Activated CD8-positive, alpha-beta memory T cell treated with anti-CD3 and anti-CD28 coated beads for 36 hours (primary cell): Measurements from ENCODE around the gene UNC93A. TPM values are rescaled to one million over a fixed set of nuclear protein-coding genes. Genes with fewer than 3 reads are reported as not detected.
"Not testable (repeated sequence)": the region's sequence is repeated elsewhere in the genome, so short reads cannot be mapped to it uniquely, and the experiment has no call there.

Source experiments
- CTCF ChIA-PET: fragments of 350-600 bp; sonication (Branson Sonifier 250); formaldehyde crosslinking; loops from one replicate; lab custom pipeline; 2021; ENCODE audit warnings: antibody characterized with exemption; lab: Charles Lee
- POLR2A ChIA-PET: fragments of 350-600 bp; sonication (Branson Sonifier 250); formaldehyde crosslinking; loops from one replicate; lab custom pipeline; 2021; ENCODE audit warnings: antibody characterized with exemption; lab: Charles Lee
- total RNA-seq, 2 experiments: library from RNA; stranded (reverse); gene quantifications; one replicate each; pipeline ENCODE4 v1.2.3, GENCODE V29; 2021

UNC93A gene
- total RNA-seq, 2 experiments from 2014 or later: not detected

DNA sequence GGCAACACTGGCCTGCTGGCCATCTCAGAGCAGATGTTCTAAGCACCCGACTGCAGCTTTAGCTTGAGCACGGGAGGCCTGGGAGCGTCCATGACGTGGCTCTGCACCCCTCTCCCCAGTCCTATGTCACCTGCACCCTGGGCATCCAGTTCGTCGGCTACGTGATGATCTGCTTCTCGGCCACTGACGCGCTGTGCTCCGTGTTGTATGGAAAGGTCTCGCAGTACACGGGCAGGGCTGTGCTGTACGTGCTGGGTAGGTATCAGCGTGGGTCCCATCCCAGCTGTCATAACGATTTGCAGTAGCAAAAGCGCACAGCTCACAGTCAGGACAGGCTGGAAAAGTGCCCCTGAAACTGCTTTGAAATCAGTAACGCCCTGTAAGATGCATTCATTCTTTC, 14.7 kb downstream of the UNC93A start:
- CTCF ChIA-PET: no interaction called here
- POLR2A ChIA-PET: no interaction called here

DNA sequence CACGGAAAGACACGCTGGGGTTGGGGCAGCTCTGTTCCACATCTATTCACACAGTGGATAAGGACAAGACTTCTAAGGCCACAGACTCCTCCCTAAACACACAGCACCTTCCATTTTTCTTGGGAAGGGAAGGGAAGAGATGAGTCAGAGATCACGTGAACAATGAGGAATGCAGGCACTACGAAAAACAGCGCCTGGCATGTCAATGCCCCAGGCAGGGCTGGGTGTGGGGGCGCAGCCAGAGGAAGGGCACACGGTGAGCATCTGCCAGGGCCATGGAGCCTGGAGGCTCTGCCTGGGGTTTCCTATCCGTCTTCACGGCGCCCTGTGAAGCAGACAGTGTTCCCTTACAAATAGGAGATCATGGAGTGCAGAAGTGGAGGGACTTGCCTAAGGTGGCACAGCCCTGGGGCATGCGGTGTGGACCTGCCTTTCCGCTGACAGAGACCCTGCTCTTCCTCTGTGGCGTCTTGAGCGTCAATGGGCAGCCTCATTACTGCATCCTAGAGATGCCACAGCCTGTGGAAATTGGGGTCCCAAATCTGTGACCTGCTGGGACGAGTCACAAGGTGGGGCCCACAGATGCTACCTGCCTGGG, 15.4 kb downstream of the UNC93A start:
- POLR2A ChIA-PET: no interaction called here
- CTCF ChIA-PET: no interaction called here

DNA sequence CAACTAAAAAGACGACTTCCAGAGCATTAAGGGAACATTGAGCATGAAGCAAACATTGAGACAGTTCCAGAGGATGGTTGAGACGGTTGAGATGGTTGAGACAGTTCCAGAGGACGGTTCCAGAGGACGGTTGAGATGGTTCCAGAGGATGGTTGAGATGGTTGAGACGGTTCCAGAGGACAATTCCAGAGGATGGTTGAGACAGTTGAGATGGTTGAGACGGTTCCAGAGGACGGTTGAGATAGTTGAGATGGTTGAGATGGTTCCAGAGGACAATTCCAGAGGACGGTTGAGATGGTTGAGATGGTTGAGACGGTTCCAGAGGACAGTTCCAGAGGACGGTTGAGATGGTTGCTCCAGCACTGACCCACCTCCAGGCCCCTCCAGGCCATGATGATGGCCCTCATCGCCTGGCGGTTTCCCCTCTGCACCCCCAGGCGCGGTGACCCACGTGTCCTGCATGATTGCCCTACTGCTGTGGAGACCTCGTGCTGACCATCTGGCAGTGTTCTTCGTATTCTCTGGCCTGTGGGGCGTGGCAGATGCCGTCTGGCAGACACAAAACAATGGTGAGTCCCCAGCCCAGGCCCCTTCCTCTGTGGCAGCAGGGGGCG, 16.3 kb downstream of the UNC93A start:
- ChIA-PET CTCF (no interaction called here), POLR2A (no interaction called here)

DNA sequence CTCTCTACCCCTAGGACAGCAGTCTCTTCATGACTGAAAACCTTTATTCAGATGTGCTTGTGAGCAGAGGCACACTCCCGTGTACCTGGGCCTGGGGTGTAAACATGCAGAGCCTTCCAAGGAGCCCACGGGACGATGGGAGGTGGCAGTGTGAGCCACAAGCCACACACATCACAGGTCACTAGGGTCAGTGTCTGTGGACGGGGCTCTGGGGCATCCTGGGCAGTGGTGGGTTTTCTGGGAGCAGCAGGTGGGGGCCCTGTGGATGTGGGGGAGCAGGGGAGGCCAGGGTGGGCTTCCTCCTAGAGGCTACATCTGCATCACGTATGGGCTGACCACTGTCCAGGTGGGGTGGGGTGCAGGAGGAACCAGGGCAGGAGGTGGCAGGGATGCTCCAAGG, 17.1 kb downstream of the UNC93A start:
- CTCF ChIA-PET: no interaction called here
- POLR2A ChIA-PET: no interaction called here

DNA sequence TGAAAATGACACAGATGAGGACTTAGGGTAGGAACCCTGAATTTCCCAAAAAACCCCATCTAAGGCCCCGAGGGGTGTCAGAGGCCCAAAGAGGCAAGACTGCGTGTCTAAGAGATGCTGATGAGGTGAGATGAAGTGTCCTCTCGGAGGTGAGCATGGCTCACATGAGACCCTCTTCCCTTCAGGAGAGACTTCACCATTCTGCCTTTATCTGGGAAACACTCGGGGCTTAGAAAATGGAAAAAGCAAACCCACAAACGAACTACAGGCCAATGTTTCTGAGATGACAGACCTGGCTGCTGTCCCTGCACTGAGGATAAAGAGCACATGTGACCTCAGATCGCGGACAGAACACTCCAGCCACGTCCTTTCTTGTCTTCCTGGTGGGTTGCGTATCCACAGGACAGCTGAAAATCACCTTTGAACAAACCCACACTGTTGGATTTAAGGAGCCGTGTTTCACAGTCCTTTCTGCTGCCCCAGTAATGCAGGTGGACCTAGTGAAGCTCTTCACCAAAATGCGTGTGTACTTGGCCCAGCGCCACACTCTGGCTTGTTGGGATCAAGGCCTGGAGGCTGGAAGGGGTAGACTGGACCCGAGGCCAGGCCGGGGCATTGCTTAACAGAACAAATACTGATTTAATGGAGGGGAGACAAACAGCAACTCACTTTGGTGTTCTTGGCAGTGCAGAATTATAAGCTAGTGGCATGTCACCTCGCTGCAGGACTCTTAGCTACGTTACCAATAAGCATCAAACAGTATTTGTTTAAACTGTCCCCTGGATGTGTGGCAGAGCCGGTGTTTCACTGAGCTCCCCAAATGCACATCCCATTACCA, 18.5 kb downstream of the UNC93A start:
- POLR2A ChIA-PET, CTCF ChIA-PET: not testable (repeated sequence)

DNA sequence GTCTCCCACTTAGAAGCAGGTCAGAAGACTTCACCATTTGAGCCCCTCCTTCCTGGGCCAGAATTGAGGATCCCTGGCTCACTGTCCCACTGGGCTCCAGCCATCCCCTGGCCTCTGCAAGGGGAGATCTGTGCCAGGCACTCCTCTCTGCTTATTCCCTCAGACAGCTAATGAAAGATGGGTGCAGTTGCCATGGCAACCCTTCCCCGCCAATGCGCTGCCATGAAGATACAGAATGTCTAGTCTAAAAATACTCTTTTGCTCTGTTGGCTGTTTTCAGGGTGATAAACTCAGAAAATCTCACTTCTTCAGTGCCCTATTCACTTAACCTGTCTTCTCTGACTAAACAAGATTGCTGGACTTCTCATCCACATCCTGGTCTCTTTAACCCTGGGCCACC, 20.2 kb downstream of the UNC93A start:
- ChIA-PET CTCF (no interaction called here), POLR2A (no interaction called here)

DNA sequence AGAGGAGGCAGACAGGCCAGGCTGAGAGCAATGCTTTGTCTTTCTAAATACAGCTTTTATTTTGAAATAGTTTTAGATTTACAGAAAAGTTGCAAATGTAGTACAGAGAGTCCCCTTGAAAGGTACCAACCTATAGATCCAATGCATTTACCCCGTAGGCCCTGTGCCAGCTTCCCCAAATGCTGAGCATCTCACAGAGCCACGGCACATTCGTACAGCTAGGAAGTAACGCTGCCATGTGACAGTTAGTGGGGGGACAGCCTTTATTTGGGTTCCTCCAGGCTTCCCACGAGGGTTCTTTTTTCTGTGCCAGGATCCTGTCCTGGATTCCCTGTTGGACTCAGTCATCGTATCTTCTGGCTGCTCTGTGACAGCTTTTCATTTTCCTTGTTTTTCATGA, 20.6 kb downstream of the UNC93A start:
- POLR2A ChIA-PET, CTCF ChIA-PET: not testable (repeated sequence)

DNA sequence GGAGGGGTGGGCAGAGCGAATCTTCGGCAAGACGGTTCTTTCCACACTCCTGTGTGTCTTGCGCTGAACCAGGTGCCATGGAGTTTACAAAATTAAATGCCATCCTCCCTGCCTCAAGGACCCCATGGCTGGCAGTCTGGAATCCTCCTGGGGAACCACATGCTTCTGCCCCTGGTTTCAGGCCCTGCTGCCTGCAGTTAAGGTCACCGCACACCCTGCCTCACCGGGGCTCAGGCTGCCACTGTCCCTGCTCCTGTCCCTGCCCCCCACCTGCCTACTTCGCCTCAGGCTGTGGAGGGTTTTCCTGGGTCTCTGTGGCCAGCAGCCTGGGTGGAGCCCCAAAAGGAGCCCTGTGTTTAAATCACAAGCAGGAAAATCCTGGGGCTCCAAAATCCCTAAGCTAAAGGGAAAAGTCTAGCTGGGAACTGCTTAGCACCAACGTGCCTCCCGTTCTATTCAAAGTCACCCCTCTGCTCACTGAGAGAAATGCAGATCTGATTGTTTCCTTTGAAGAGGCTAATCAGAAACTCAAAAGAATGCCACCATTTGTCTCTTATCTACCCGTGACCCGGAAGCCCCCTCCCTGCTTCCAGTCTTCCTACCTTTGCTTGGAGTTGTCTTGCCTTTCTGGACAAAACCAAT, 23.2 kb downstream of the UNC93A start:
- ChIA-PET POLR2A (no interaction called here), CTCF (no interaction called here)

DNA sequence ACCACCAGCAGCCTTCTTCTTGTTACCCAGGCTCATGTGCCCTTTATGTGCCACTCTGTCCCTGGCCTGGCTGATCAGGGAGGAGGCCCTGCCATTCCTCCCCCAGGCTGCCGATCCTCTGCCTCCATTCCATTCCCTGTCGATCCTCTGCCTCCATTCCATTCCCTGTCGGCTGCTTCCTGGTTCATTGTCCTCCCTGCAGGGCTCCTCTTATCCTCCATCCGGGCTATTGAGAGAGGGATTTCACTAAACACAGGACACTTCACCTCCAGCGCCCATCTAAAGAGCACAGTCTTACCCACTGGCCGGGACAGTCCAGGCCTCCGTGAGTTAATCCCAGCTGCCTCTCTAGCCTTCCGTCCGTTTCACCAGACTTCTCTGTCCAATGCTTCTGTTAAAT, 26.1 kb downstream of the UNC93A start:
- CTCF ChIA-PET: no interaction called here
- POLR2A ChIA-PET: no interaction called here

DNA sequence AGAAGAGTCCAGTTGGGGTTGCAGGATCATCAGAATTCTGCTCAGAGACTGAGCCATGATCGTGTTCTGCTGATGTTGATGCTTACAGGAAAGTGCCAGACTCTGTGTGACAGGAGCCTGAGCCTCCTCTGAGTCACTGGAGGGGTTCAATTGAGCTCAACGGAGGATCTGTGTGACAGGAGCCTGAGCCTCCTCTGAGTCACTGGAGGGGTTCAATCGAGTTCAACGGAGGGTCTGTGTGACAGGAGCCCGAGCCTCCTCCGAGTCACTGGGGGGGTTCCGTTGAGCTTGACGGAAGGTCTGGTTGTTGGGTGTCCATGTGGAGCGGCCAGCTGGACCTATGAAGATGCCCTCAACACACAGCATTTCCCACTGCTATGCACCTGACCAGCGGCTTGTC, 27.2 kb downstream of the UNC93A start:
- POLR2A ChIA-PET, CTCF ChIA-PET: not testable (repeated sequence)

DNA sequence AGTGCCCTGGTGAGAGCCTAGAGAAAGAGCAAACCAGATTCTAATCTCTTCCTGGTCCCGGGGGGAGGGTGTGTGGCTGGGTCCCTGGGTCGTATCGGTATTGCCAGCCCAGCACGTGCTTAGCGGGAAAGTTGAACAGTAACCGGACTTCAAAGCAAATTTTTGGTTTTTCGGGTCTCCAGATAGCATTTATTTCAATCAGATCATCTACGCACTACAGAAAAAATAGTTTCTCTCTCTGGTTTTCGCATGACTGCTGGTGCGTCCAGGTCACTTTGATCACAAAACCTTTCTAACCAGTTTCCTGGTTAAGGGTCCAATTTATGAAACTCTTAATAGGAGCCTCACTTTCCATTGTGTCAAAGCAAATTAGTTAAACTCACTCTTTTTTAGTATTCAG, 27.7 kb downstream of the UNC93A start:
- CTCF ChIA-PET, POLR2A ChIA-PET: not testable (repeated sequence)

DNA sequence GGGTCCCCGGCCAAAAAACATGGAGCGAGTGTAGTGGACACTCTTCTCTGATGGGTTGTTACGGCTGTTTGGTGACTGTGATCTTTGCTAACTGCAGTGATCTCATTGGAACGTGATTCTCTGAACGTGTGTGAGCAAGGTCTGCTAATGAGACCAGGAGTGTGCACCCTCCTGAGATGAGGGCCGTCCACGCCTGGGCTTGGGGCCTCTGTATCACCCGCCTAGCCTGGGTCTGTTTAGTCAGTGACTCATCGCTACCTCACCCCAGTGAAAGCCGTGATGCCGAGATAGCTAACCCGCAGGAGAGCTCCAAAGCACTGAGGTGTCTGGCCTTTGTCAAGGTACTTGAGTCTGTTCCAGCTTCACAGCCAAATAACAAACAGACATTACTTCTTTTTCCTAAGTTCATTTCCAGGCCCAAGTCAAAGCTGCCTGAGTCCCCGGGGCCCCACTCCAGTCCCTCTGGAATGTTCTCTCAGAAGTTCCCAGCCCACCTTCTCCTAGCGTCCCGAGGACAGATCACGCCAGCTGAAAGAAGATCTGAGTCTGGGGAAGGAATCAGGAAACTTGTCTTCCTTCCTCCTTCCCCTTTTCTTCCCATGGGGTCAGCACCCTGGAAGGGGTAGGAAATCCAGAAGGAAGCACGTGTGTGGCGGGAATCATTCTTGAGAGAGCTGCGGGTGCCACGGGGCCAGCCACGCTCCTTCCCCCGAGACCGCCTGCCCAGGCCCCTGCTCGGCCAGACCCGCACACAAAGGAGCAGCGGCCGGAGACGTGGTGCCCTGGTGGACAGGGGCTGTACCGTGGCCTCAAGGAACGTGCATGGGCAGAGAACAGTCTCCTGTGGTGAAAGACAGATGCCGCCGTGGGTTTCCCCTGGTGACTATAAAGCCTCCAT, 29.0 kb downstream of the UNC93A start:
- POLR2A ChIA-PET: not testable (repeated sequence)

DNA sequence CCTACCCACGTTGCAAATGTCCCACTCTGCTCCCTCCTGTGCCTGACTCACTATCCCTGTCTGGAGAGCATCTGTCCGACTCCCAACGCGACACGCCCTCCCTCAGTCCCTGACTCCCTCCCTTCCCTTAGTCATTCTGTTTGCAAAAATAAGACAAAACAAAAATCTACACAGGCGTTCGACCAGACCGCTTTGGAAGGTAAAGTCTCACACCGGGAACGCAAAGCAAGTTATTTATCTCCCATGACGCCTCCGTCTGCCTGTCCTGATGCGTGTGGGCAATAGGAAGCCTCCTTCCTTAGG, 29.6 kb downstream of the UNC93A start:
- POLR2A ChIA-PET, CTCF ChIA-PET: not testable (repeated sequence)

More for the DNA sequence above, 29.0 kb downstream of the UNC93A start:
- CTCF ChIA-PET: not testable (repeated sequence)

DNA sequence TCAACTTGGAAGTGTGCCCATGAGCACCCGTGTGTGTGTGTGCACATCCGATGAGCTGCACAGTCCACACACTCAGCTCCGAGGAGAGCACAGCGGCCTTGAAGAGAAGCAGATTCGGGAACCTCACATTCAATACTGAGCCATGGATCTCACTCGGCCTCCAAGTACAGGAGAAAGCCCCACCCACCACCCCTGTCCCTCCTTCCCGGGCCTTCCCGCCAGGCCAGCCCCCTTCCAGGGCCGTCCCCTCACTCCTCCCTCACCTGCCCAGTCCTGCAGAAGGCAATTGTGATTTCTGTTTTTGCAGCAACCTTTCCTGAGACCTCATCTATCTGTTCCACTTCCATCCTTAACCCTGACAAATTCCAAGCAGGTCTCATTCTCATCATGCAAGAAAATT, 30.1 kb downstream of the UNC93A start:
- POLR2A ChIA-PET, CTCF ChIA-PET: not testable (repeated sequence)

DNA sequence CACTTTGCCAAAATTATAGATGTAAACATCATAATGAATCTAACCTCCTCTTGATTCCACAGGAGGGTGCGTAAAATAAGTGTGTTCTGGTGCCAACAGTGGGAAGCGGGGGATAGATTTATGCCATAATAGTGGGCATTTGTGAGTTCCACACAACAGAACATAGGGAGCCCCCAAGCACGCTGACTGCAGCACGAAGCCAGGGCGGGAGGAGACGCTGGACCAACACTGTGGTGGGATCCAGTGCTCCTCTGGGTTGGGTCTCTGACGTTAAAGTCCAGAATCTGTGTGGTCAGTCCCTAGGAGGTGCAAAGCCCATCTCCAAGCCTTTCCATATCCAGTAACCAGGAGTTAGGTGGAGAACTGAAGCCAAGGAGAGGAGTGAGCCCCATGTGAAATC, 32.0 kb downstream of the UNC93A start:
- ChIA-PET POLR2A (no interaction called here), CTCF (no interaction called here)

DNA sequence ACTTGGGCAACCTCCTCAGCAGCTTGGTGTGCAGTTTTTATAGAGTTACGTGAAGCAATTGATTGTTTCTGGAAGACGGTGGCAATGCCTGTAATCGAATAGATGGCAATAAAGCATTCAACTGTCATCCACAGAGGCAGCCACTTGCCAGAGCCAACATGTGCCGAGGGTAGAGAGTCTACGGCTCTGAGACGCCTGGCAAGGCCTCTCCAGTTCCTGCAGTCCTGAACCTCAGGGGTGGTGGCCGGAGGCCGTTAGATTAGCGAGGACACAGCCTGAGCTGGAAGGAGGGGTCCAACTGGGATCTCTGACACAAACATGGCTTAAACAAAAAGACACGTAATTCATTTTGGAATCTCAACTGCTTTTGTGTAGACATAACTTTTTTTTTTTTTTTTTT, 33.0 kb downstream of the UNC93A start:
- ChIA-PET CTCF (no interaction called here), POLR2A (no interaction called here)

DNA sequence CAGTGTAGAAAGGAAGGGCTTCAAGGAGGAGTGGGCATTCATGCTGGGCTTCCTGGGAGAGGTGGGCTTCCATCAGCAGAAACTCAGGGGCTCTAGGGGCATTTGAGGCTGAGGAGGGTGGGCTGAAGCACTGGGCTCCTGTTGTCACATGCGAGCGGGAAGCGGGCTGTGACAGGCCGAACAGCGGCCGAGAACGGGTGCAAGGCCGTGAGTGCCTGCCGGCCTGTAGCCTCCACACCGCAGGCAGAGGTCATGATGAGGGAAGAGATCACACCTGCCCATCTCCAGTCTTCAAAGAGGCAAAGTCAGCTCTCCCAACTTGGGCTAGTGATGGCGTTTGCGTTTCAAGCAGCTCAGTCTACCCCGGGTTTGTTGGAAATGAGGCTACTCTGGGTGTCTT, 34.7 kb downstream of the UNC93A start:
- ChIA-PET POLR2A (no interaction called here), CTCF (no interaction called here)

DNA sequence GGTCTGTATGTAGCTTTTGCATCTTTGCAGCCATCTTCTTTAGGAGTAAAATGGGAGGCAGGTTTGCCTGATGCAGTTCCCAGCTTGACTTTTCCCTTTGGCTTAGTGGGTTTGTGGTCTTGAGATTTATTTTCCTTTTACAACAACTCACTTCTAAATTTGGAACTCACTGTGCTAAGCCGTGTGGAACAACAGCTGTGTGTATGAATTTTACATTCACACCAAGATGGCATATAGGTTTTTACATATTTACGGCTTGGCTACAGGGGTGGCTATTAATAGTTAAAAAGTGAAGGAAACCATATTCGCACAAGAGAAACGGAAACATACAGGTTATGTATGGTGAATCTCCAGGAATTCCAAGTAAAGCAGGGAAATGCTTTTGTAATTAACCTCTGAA, 36.3 kb downstream of the UNC93A start:
- ChIA-PET POLR2A (no interaction called here), CTCF (no interaction called here)

DNA sequence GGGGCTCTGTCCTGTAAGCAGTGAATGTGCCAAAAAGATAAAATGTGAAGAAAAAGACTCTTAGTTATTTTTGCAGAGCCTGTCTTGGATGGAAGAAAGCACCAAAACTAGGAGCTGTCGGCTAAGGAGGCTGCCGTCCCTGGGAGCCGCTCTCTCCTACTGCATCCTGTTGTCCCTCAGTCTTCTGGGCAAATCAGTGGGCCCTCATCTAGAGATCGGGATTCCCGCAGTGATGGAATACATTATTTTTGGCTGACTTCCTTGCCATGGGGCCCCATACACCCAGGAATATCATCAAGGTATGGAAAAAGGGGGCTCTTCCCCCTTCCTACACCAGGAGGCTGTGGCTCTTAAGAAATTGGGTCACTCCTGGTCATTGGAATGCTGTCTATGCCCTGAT, 37.0 kb downstream of the UNC93A start:
- ChIA-PET POLR2A (interaction anchor here (1.0 kb wide), 1 partner anchor 24 kb away, joined by 4 read pairs; no protein-coding TSS in a partner anchor), CTCF (interaction anchor here (1.7 kb wide), 2 partner anchors 22 to 24 kb away, joined by 3 to 18 read pairs; no protein-coding TSS in a partner anchor)
